Endothelial cell of umbilical vein (primary cell): ENCODE data around the gene KCNE1. TPM values are rescaled to one million over a fixed set of nuclear protein-coding genes. Genes with fewer than 3 reads are reported as not detected.
"Not testable (repeated sequence)": the region's sequence is repeated elsewhere in the genome, so short reads cannot be mapped to it uniquely, and the experiment has no call there.

Experiments
- BruUV-seq: library from RNA; stranded (reverse); fragments of 400-500 nt; replicated peaks from 2 replicates; lab custom pipeline; 2021; lab: Mats Ljungman, UMichigan
- CTCF ChIA-PET: fragments of 300-600, 350-600 bp; sonication (Branson Sonifier 250); formaldehyde crosslinking; loops from one replicate; lab custom pipeline; 2021; ENCODE audit warnings: antibody characterized with exemption, inconsistent platforms; lab: Charles Lee
- POLR2A ChIA-PET: fragments of 300-600, 350-600 bp; sonication (Branson Sonifier 250); formaldehyde crosslinking; loops from one replicate; lab custom pipeline; 2021; ENCODE audit warnings: antibody characterized with exemption, inconsistent platforms; lab: Charles Lee
- DNase-seq: peaks from one replicate; pipeline ENCODE4 v3.0.0-alpha.2; 2011; ENCODE audit warnings: low read depth, low spot score
- FAIRE-seq: peaks from 2 replicates; lab custom pipeline; 2011; peaks lifted over from hg19 to GRCh38; lab: Jason Lieb, UNC
- H2AFZ ChIP-seq: 2 replicates; pipeline ENCODE4 v1.6.0; 2012; ENCODE audit warnings: low read depth, low read length, control low read depth, inconsistent platforms
- H3K27ac ChIP-seq: 2 replicates; pipeline ENCODE4 v1.5.1; 2011; ENCODE audit warnings: low read depth, mild to moderate bottlenecking, control low read depth, low read length, moderate library complexity; ENCODE audit not compliant: insufficient read depth
- H3K27me3 ChIP-seq, 2 experiments: 2 replicates each; pipeline versions ENCODE4 v1.6.0 to v1.6.1; 2011; ENCODE audit warnings: low read length in 2 of 2, mixed read lengths in 1 of 2; ENCODE audit not compliant: control insufficient read depth in 2 of 2, insufficient read depth in 2 of 2
- H3K36me3 ChIP-seq, 2 experiments: 2 replicates in 1 of 2; 3 replicates in 1 of 2; pipeline ENCODE4 v1.5.1; 2011; ENCODE audit warnings: low read length in 2 of 2, mild to moderate bottlenecking in 1 of 2, moderate library complexity in 1 of 2; ENCODE audit not compliant: control insufficient read depth in 2 of 2, insufficient read depth in 2 of 2; ENCODE audit errors: extremely low read depth in 1 of 2
- H3K4me1 ChIP-seq: 3 replicates; pipeline ENCODE4 v1.5.1; 2011; ENCODE audit warnings: mild to moderate bottlenecking, low read length; ENCODE audit not compliant: control insufficient read depth, insufficient read depth; ENCODE audit errors: extremely low read depth
- H3K4me2 ChIP-seq: 2 replicates; pipeline ENCODE4 v1.6.1; 2011; ENCODE audit warnings: low read length, control low read depth, mixed read lengths; ENCODE audit not compliant: insufficient read depth
- H3K4me3 ChIP-seq, 3 experiments: fragments of 200-600 bp in 1 of 3; sonication (generic), shearing (Covaris generic) in 1 of 3; replicated peaks in 1 of 3; 2 replicates each; pipeline ENCODE4 v1.5.1; 2011 to 2016; ENCODE audit warnings: control low read depth in 3 of 3, low read length in 3 of 3, mild to moderate bottlenecking in 2 of 3, inconsistent platforms in 1 of 3, low read depth in 1 of 3, moderate library complexity in 1 of 3; ENCODE audit not compliant: insufficient read depth in 1 of 3
- H3K79me2 ChIP-seq: 2 replicates; pipeline ENCODE4 v1.6.0; 2012; ENCODE audit warnings: low read length, inconsistent platforms; ENCODE audit not compliant: control insufficient read depth, insufficient read depth
- H3K9ac ChIP-seq: replicated peaks from 2 replicates; pipeline ENCODE3; 2011; ENCODE audit warnings: low read length, control low read depth; ENCODE audit not compliant: insufficient read depth; ENCODE audit errors: extremely low read depth
- H3K9me1 ChIP-seq: replicated peaks from 3 replicates; pipeline ENCODE4 v1.6.0; 2011; ENCODE audit warnings: mild to moderate bottlenecking, low read length; ENCODE audit not compliant: control insufficient read depth, insufficient read depth; ENCODE audit errors: extremely low read depth
- H3K9me3 ChIP-seq: replicated peaks from 2 replicates; pipeline ENCODE4 v1.5.1; 2012; ENCODE audit warnings: low read length, inconsistent platforms; ENCODE audit not compliant: control insufficient read depth, insufficient read depth
- H4K20me1 ChIP-seq: replicated peaks from 2 replicates; pipeline ENCODE3; 2011; ENCODE audit warnings: mild to moderate bottlenecking, low read length; ENCODE audit not compliant: control insufficient read depth, insufficient read depth; ENCODE audit errors: extremely low read depth
- EZH2 ChIP-seq: IDR thresholded peaks from 2 replicates; pipeline ENCODE4 v1.6.1; 2012; ENCODE audit warnings: borderline replicate concordance, low read depth, mild to moderate bottlenecking, moderate library complexity, low read length, inconsistent platforms; ENCODE audit not compliant: severe bottlenecking
- FOS ChIP-seq: IDR thresholded peaks from 2 replicates; pipeline ENCODE4 v1.6.1; 2011; ENCODE audit warnings: mild to moderate bottlenecking, low read length, moderate library complexity, borderline replicate concordance; ENCODE audit not compliant: insufficient read depth
- GATA2 ChIP-seq: IDR thresholded peaks from 2 replicates; pipeline ENCODE4 v1.7.0; 2011; ENCODE audit warnings: low read depth, mild to moderate bottlenecking, moderate library complexity, mixed read lengths, low read length; ENCODE audit not compliant: insufficient read length, insufficient read depth
- JUN ChIP-seq: IDR thresholded peaks from 2 replicates; pipeline ENCODE4 v1.6.1; 2011; ENCODE audit warnings: borderline replicate concordance, low read depth; ENCODE audit not compliant: insufficient read length, insufficient read depth
- MAX ChIP-seq: IDR thresholded peaks from 2 replicates; pipeline ENCODE4 v1.6.1; 2011; ENCODE audit not compliant: insufficient read depth, insufficient read length
- MYC ChIP-seq: IDR thresholded peaks from one replicate; pipeline ENCODE4 v1.6.1; 2011; ENCODE audit warnings: mild to moderate bottlenecking, low read depth, low read length
- POLR2A ChIP-seq: IDR thresholded peaks from 2 replicates; pipeline ENCODE4 v1.6.1; 2012; ENCODE audit warnings: low read depth, mild to moderate bottlenecking, control low read depth, low read length
- POLR2AphosphoS5 ChIP-seq: IDR thresholded peaks from 2 replicates; pipeline ENCODE4 v1.6.1; 2012; ENCODE audit warnings: low read depth, mild to moderate bottlenecking, control low read depth, low read length, moderate library complexity; ENCODE audit not compliant: insufficient read depth
- dilution Hi-C: fragments of 300-500 bp; cut with MboI; formaldehyde crosslinking; loops from one replicate; pipeline ENCODE4 v1.15.0; 2019; ENCODE audit warnings: low sequenced_read_pairs; ENCODE audit not compliant: extremely low pct_ligation_motif_present
- intact Hi-C: fragments of 100-400 bp; cut with micrococcal nuclease; formaldehyde crosslinking; loops from one replicate; pipeline ENCODE4 v1.10.0; 2022
- polyA plus RNA-seq, 4 experiments: library from polyadenylated mRNA; depleted of rRNA in 3 of 4; stranded (reverse) in 3 of 4; unstranded in 1 of 4; fragments of >200 nt; gene quantifications; 2 replicates each; pipeline versions ENCODE4 v1.2.1 to v1.2.3, GENCODE V29; 2011 to 2012; ENCODE audit warnings: missing spikeins in 1 of 4
- total RNA-seq: library from RNA; stranded (reverse); gene quantifications from 2 replicates; pipeline ENCODE4 v1.2.3, GENCODE V29; 2021
- TF ChIP-seq, protein P1 (sequence below), 2 donors: IDR thresholded peaks; 1 replicate in 1 of 2; 2 replicates in 1 of 2; pipeline ENCODE4 v1.5.1; 2011; ENCODE audit warnings: low read length in 2 of 2, mild to moderate bottlenecking in 2 of 2, moderate library complexity in 2 of 2, control low read depth in 1 of 2, inconsistent platforms in 1 of 2, low read depth in 1 of 2; ENCODE audit not compliant: insufficient read depth in 1 of 2; ENCODE audit errors: extremely low read depth in 1 of 2

Gene KCNE1
- total and polyA plus RNA-seq, 2 donors (not counting 3 experiments of a cell fraction or from before 2014, with no cell fraction given), result 0.10 to 0.38 TPM

DNA sequence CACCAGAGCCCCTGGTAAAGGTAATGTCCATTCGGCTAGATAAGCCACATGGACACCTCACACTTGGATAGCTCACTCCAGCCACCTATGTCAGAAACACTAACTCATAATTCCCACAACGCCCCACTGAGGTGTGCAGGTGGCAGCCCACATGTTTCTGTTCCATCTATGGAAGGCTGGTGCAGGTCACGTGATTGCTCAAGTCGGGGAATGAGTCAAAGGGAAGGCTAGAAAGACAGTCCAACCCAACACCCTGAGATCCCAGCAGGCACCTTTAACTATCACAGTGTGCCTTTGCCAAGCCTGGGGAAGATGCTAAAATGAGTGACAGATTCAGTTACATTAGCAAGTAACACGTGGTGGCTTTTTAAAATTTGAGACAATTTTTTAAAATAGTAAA lies 45.3 kb upstream of the KCNE1 start:
- ChIA-PET CTCF (no interaction called here), POLR2A (no interaction called here)
- Histone ChIP-seq H3K36me3 (no peaks in the 10 kb centered on the region), H3K4me1 (peaks cover 20% of the 10 kb centered on the region), H3K27ac (no peak overlapping the region), H3K9me3 (no peaks in the 10 kb centered on the region), H3K79me2 (no peaks in the 10 kb centered on the region), H3K4me3 (no peak overlapping the region), H3K4me2 (no peak overlapping the region), H2AFZ (no peak overlapping the region), H3K27me3 (no peaks in the 10 kb centered on the region), H3K9ac (no peak overlapping the region), H3K9me1 (no peaks in the 10 kb centered on the region), H4K20me1 (no peaks in the 10 kb centered on the region)
- DNase-seq (no peak), FAIRE-seq (no peak)
- TF ChIP-seq MAX (no peak), FOS (no peak), MYC (no peak), POLR2AphosphoS5 (no peak), JUN (no peak), EZH2 (no peak), POLR2A (no peak), GATA2 (no peak)
- TF ChIP-seq, protein P1, sequence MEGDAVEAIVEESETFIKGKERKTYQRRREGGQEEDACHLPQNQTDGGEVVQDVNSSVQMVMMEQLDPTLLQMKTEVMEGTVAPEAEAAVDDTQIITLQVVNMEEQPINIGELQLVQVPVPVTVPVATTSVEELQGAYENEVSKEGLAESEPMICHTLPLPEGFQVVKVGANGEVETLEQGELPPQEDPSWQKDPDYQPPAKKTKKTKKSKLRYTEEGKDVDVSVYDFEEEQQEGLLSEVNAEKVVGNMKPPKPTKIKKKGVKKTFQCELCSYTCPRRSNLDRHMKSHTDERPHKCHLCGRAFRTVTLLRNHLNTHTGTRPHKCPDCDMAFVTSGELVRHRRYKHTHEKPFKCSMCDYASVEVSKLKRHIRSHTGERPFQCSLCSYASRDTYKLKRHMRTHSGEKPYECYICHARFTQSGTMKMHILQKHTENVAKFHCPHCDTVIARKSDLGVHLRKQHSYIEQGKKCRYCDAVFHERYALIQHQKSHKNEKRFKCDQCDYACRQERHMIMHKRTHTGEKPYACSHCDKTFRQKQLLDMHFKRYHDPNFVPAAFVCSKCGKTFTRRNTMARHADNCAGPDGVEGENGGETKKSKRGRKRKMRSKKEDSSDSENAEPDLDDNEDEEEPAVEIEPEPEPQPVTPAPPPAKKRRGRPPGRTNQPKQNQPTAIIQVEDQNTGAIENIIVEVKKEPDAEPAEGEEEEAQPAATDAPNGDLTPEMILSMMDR (IDR thresholded peaks at IDR 0.05; ENCODE audit: extremely low read depth in 1 of 2, insufficient read depth in 1 of 2, low read depth in 1 of 2, low read length in 2 of 2), result no peak
- dilution Hi-C loops (no loop called here), intact Hi-C loops (no loop called here)
- BruUV-seq, result no TSS peak

GRCh38 chr21:34554670-34555069 lies 42.7 kb upstream of the KCNE1 start:
- H3K9me3 ChIP-seq, FAIRE-seq, DNase-seq, H3K9me1 ChIP-seq, dilution Hi-C loops, H4K20me1 ChIP-seq, H3K79me2 ChIP-seq, H3K4me3 ChIP-seq, BruUV-seq, POLR2A ChIA-PET, H3K4me2 ChIP-seq, H2AFZ ChIP-seq, H3K27ac ChIP-seq, intact Hi-C loops, H3K9ac ChIP-seq, H3K27me3 ChIP-seq, H3K36me3 ChIP-seq: not testable (repeated sequence)
- CTCF ChIA-PET, result interaction anchor here (1.3 to 2.8 kb wide), 5 partner anchors 11 to 48 kb away, joined by 4 to 35 read pairs (median 16); no protein-coding TSS in a partner anchor
- peaks cover 21% of the 10 kb centered on the region for H3K4me1 ChIP-seq
